KMS-11 (cell line): Measurements from ENCODE around the gene IFITM5.
A peak's percentile ranks its signal among the peaks of the same experiment; 100 is the strongest.

Experiments
- H2AFZ ChIP-seq: fragments of 200-600 bp; sonication (generic); 2 replicates; pipeline ENCODE4 v1.6.1; 2016; ENCODE audit warnings: antibody characterized with exemption, mixed run types, low read depth
- H3K27ac ChIP-seq: fragments of 200-600 bp; sonication (generic); 2 replicates; pipeline ENCODE4 v1.6.1; 2016; ENCODE audit warnings: mild to moderate bottlenecking, mixed run types
- H3K27me3 ChIP-seq: fragments of 200-600 bp; sonication (generic); 2 replicates; pipeline ENCODE4 v1.6.1; 2017; ENCODE audit warnings: mild to moderate bottlenecking, low read depth, mixed run types, moderate library complexity; ENCODE audit not compliant: insufficient read depth
- H3K36me3 ChIP-seq: fragments of 200-600 bp; sonication (generic); 2 replicates; pipeline ENCODE4 v1.6.1; 2017; ENCODE audit warnings: mild to moderate bottlenecking, mixed run types; ENCODE audit not compliant: insufficient read depth
- H3K4me1 ChIP-seq: fragments of 200-600 bp; sonication (generic); 2 replicates; pipeline ENCODE4 v1.6.1; 2016; ENCODE audit warnings: mild to moderate bottlenecking, low read depth, mixed run types; ENCODE audit not compliant: poor library complexity, severe bottlenecking
- H3K4me2 ChIP-seq: fragments of 200-600 bp; sonication (generic); 2 replicates; pipeline ENCODE4 v1.7.0; 2016; ENCODE audit warnings: mild to moderate bottlenecking, mixed run types
- H3K4me3 ChIP-seq: fragments of 200-600 bp; sonication (generic); IDR thresholded peaks from 2 replicates; pipeline ENCODE4 v1.6.1; 2017; ENCODE audit warnings: low read depth, low read length, mixed read lengths; ENCODE audit not compliant: insufficient read depth
- H3K79me2 ChIP-seq: fragments of 200-600 bp; sonication (generic); 2 replicates; pipeline ENCODE4 v1.6.1; 2016; ENCODE audit warnings: low read depth, mixed run types; ENCODE audit not compliant: insufficient read depth
- H3K9ac ChIP-seq: fragments of 200-600 bp; sonication (generic); 2 replicates; pipeline ENCODE4 v1.6.1; 2016; ENCODE audit warnings: mild to moderate bottlenecking, mixed run types
- H4K20me1 ChIP-seq: fragments of 200-600 bp; sonication (generic); 2 replicates; pipeline ENCODE4 v1.6.1; 2016; ENCODE audit warnings: mild to moderate bottlenecking, mixed run types; ENCODE audit not compliant: insufficient read depth
- CTCF ChIP-seq: fragments of 200-600 bp; sonication (generic); conservative IDR thresholded peaks from 2 replicates; pipeline ENCODE4 v1.6.1; 2017; ENCODE audit warnings: low read depth, mild to moderate bottlenecking, antibody characterized with exemption, low read length, moderate library complexity, mixed read lengths

Gene IFITM5

GRCh38 chr11:304061-304506 is 4.8 kb upstream of the IFITM5 start:
- no peak overlapping the region for H3K4me2 ChIP-seq
- no peaks in the 10 kb centered on the region for H4K20me1 ChIP-seq
- no peaks in the 10 kb centered on the region for H3K4me1 ChIP-seq
- no peak for TF ChIP-seq CTCF
- no peaks in the 10 kb centered on the region for H3K36me3 ChIP-seq
- no peak overlapping the region for H3K9ac ChIP-seq
- no peak overlapping the region for H2AFZ ChIP-seq
- no peak overlapping the region for H3K4me3 ChIP-seq
- H3K79me2 ChIP-seq = no peaks in the 10 kb centered on the region
- H3K27me3 ChIP-seq = peaks cover 46% of the 10 kb centered on the region
- H3K27ac ChIP-seq = no peak overlapping the region

GRCh38 chr11:303363-303762 is 4.0 kb upstream of the IFITM5 start:
- TF ChIP-seq CTCF = no peak
- H3K36me3 ChIP-seq = no peaks in the 10 kb centered on the region
- H3K4me3 ChIP-seq = no peak overlapping the region
- no peak overlapping the region for H3K27ac ChIP-seq
- H4K20me1 ChIP-seq = no peaks in the 10 kb centered on the region
- no peak overlapping the region for H3K9ac ChIP-seq
- H3K4me1 ChIP-seq = peaks cover 3% of the 10 kb centered on the region
- H3K4me2 ChIP-seq = no peak overlapping the region
- no peak overlapping the region for H2AFZ ChIP-seq
- peaks cover 44% of the 10 kb centered on the region for H3K27me3 ChIP-seq
- H3K79me2 ChIP-seq = no peaks in the 10 kb centered on the region

GRCh38 chr11:299951-300735 is 817 bp upstream of the IFITM5 start:
- Histone ChIP-seq H3K9ac (no peak overlapping the region), H3K36me3 (no peaks in the 10 kb centered on the region), H3K79me2 (no peaks in the 10 kb centered on the region), H3K27ac (no peak overlapping the region), H3K4me1 (peaks cover 17% of the 10 kb centered on the region), H2AFZ (no peak overlapping the region), H3K4me2 (no peak overlapping the region), H3K27me3 (peaks cover 23% of the 10 kb centered on the region; the same call in 1 of the 2 replicates), H4K20me1 (no peaks in the 10 kb centered on the region), H3K4me3 (no peak overlapping the region)
- TF ChIP-seq CTCF = no peak

- Histone ChIP-seq H3K27ac (no peak overlapping the region), H2AFZ (no peak overlapping the region), H3K4me1 (peaks cover 17% of the 10 kb centered on the region), H4K20me1 (no peaks in the 10 kb centered on the region), H3K4me3 (no peak overlapping the region), H3K4me2 (peak overlapping the region; percentile 47; the same call in 1 of the 2 replicates), H3K27me3 (peaks cover 23% of the 10 kb centered on the region; the same call in 1 of the 2 replicates), H3K79me2 (no peaks in the 10 kb centered on the region), H3K9ac (no peak overlapping the region; the same call in 1 of the 2 replicates), H3K36me3 (no peaks in the 10 kb centered on the region)
- no peak for TF ChIP-seq CTCF
Observed at GRCh38 chr11:298406-299065, 790 bp downstream of the IFITM5 start.
